Mucosa of rectum (tissue), 2 donors: ENCODE results near the gene NKRF.

ENCODE experiments used
- H3K27ac ChIP-seq, 2 donors: one replicate each; pipeline ENCODE4 v1.7.0; 2013; ENCODE audit warnings: inconsistent platforms in 2 of 2, low read depth in 2 of 2, low read length in 2 of 2
- H3K27me3 ChIP-seq, 2 donors: one replicate each; pipeline ENCODE4 v1.7.0; 2013; ENCODE audit warnings: low read length in 2 of 2; ENCODE audit not compliant: control insufficient read depth in 2 of 2, insufficient read depth in 2 of 2
- H3K36me3 ChIP-seq, 2 donors: one replicate each; pipeline ENCODE4 v1.7.0; 2013; ENCODE audit warnings: low read length in 2 of 2; ENCODE audit not compliant: control insufficient read depth in 2 of 2, insufficient read depth in 2 of 2
- H3K4me1 ChIP-seq, 2 donors: one replicate each; pipeline ENCODE4 v1.7.0; 2013; ENCODE audit warnings: low read length in 2 of 2, mild to moderate bottlenecking in 1 of 2; ENCODE audit not compliant: control insufficient read depth in 2 of 2, insufficient read depth in 2 of 2
- H3K4me3 ChIP-seq, 2 donors: one replicate each; pipeline ENCODE4 v1.7.0; 2013; ENCODE audit warnings: low read length in 2 of 2
- H3K9ac ChIP-seq, 2 donors: one replicate each; pipeline ENCODE4 v1.7.0; 2013; ENCODE audit warnings: low read length in 2 of 2, low read depth in 1 of 2, mild to moderate bottlenecking in 1 of 2
- H3K9me3 ChIP-seq, 2 donors: one replicate each; pipeline ENCODE4 v1.7.0; 2013; ENCODE audit warnings: low read length in 2 of 2; ENCODE audit not compliant: control insufficient read depth in 2 of 2
- donor health status: healthy.
- donor health status: Normal muscosa, but diverticular disease.

NKRF gene

DNA sequence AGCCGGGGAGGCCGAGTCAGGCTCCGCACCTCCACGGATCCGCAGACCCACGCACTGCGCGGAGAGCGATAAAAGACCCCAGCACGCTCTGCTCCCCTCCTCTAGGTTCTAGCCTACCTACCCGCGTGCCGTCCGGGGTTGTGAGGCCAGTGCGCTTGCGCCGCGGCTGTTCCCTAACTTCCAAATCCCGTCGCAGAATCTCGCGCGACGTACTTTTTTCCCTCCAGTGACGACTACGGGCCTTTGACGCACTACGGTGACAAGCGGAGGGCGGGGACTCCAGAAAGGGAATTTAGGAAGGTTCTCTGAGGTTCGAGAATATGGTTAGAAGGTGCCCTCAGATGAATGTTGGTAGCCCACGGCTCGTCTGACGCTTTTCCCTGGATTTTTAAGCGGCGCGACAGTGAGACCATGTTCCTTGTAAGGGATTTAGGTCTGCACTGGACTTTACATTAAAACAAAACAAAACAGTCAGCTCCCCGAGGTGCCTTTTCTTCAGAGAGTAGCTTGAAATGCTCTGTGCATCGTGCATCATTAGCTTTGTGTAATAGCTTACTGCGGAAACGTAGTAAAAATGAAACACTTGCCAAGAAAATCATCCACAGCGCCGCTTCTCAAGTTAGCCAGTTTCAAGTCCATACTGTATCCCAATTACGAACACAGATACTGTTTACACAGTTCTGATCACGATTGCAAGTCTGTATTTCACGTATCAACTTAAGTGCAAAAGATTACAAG lies at the start of gene NKRF:
Gene NKRF (minus strand): TSS at position 145 of the 738 bp plus-strand sequence.
- no peaks in the 10 kb centered on the region for H3K27me3 ChIP-seq
- no peaks in the 10 kb centered on the region for H3K36me3 ChIP-seq
- no peaks in the 10 kb centered on the region for H3K9me3 ChIP-seq
- peak within 1 kb of the TSS; percentile 83 to 85 for H3K9ac ChIP-seq
- H3K4me1 ChIP-seq = no peaks in the 10 kb centered on the region
- H3K27ac ChIP-seq = peak within 1 kb of the TSS; percentile 87 to 91
- peak within 1 kb of the TSS; percentile 86 to 90 for H3K4me3 ChIP-seq

- H3K36me3 ChIP-seq = peaks cover 0 to 9% of the 10 kb centered on the region in 2 donors
- no peak overlapping the region for H3K9ac ChIP-seq
- no peak overlapping the region for H3K4me3 ChIP-seq
- no peaks in the 10 kb centered on the region for H3K9me3 ChIP-seq
- H3K27ac ChIP-seq = no peak overlapping the region
- no peaks in the 10 kb centered on the region for H3K4me1 ChIP-seq
- no peaks in the 10 kb centered on the region for H3K27me3 ChIP-seq
Measured at GRCh38 chrX:119655125-119655524, 48.9 kb upstream of the NKRF start.

DNA sequence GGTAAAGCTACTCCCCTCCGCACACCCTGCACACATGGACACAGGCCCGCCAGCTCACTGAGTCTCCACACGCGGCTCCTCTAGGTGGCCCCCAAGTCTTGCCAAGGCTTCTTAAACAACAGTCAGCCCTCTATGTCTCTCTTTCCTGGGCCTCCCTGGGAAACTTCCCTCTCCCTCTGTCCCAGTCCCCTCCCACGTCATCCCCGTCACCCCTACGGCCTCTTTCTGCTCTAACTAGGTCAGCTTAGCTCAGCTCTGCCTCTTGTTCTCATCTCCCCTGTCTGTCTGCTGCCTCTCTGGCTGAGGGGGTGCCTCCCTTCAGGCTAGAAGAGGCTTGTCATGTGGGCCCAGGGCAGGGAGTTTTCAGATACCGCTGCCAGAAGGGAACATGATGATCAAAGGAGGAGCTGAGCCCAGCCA lies 47.9 kb upstream of the NKRF start:
- H3K27me3 ChIP-seq = no peaks in the 10 kb centered on the region
- no peak overlapping the region for H3K27ac ChIP-seq
- no peaks in the 10 kb centered on the region for H3K9me3 ChIP-seq
- H3K4me1 ChIP-seq = no peaks in the 10 kb centered on the region
- H3K4me3 ChIP-seq = no peak overlapping the region
- no peak overlapping the region for H3K9ac ChIP-seq
- H3K36me3 ChIP-seq = peaks cover 0 to 9% of the 10 kb centered on the region in 2 donors

DNA sequence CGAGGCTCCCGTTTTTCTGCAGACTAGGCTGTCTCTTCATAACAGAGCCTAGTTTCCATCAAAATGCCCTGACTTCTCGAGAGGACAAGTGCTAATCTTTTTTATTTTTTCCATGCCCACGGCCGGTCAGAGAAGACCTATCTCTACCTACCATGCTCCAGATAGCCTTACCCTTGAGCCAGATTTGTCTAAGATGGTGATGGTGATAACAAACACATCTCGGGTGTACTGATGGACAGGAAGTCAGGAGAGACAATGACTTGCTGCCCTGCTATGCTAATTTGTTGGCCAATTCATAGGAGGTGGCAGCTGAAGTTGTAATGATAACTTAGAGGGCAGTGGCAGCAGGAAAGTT lies 42.2 kb upstream of the NKRF start:
- H3K27ac ChIP-seq = peak overlapping the region in 1 of 2 donors; percentile 31

GRCh38 chrX:119647552-119648420 lies 41.6 kb upstream of the NKRF start:
- H3K4me1 ChIP-seq = no peaks in the 10 kb centered on the region
- H3K27ac ChIP-seq = no peak overlapping the region
- no peaks in the 10 kb centered on the region for H3K9me3 ChIP-seq
- no peaks in the 10 kb centered on the region for H3K27me3 ChIP-seq
- no peak overlapping the region for H3K4me3 ChIP-seq
- peaks cover 0 to 7% of the 10 kb centered on the region in 2 donors for H3K36me3 ChIP-seq
- no peak overlapping the region for H3K9ac ChIP-seq

More for the DNA sequence above, 42.2 kb upstream of the NKRF start:
- no peak overlapping the region for H3K4me3 ChIP-seq
- H3K36me3 ChIP-seq = peaks cover 0 to 8% of the 10 kb centered on the region in 2 donors
- no peaks in the 10 kb centered on the region for H3K4me1 ChIP-seq
- H3K9ac ChIP-seq = no peak overlapping the region
- no peaks in the 10 kb centered on the region for H3K27me3 ChIP-seq
- H3K9me3 ChIP-seq = no peaks in the 10 kb centered on the region

GRCh38 chrX:119647089-119647488 lies 40.9 kb upstream of the NKRF start:
- no peak overlapping the region for H3K4me3 ChIP-seq

DNA sequence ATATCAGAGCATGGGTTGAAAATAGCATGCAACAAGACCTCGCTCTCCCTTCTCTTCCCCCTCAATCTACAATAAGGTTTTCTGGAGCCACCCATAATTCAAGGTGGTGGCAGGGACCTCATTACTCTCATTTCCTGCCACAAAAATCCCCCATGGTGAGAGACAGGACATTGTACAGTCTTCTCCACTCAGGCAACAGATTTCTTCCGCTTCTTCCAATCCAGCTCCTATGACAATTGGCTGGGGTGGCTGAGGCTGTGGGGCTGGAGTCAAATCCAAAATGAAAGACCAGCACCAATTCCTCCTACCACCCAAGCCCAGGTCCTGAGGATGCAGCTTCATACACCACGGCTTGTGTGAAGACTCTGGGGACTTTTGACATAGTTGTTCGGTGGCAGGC lies 40.3 kb upstream of the NKRF start:
- H3K4me1 ChIP-seq = no peaks in the 10 kb centered on the region
- peaks cover 0 to 4% of the 10 kb centered on the region in 2 donors for H3K36me3 ChIP-seq
- no peak overlapping the region for H3K4me3 ChIP-seq
- no peaks in the 10 kb centered on the region for H3K9me3 ChIP-seq
- no peaks in the 10 kb centered on the region for H3K27me3 ChIP-seq
- H3K27ac ChIP-seq = no peak overlapping the region
- H3K9ac ChIP-seq = no peak overlapping the region

More at GRCh38 chrX:119647089-119647488, 40.9 kb upstream of the NKRF start:
- Histone ChIP-seq H3K27me3 (no peaks in the 10 kb centered on the region), H3K27ac (no peak overlapping the region), H3K9me3 (no peaks in the 10 kb centered on the region), H3K9ac (no peak overlapping the region), H3K4me1 (no peaks in the 10 kb centered on the region), H3K36me3 (peaks cover 0 to 4% of the 10 kb centered on the region in 2 donors)

DNA sequence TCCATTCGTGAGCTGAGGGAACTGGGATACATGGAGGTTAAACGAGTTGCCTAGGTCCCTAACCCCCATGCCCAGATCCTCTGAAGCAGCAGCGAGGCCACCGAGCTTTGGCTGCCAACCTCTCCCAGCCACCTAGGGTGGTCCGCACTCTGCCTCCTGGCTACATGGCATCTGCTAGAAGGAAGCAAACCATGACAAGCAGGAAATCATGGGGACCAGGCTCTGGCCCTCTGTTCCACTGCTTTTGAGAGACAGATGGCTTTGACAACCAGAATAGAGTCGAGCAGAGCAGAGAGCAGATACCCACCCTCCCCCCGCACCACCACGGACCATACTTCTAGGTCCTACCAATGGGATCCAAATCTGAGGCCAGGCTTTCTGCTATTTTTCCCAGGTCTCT lies 37.5 kb upstream of the NKRF start:
- Histone ChIP-seq H3K9ac (no peak overlapping the region), H3K9me3 (no peaks in the 10 kb centered on the region)

GRCh38 chrX:119640731-119641170 lies 34.5 kb upstream of the NKRF start:
- Histone ChIP-seq H3K36me3 (peaks cover 0 to 9% of the 10 kb centered on the region in 2 donors), H3K4me3 (no peak overlapping the region), H3K27me3 (no peaks in the 10 kb centered on the region), H3K9me3 (no peaks in the 10 kb centered on the region), H3K27ac (no peak overlapping the region), H3K4me1 (no peaks in the 10 kb centered on the region), H3K9ac (no peak overlapping the region)

More for the DNA sequence above, 37.5 kb upstream of the NKRF start:
- H3K36me3 ChIP-seq = peaks cover 0 to 4% of the 10 kb centered on the region in 2 donors
- no peak overlapping the region for H3K27ac ChIP-seq
- H3K27me3 ChIP-seq = no peaks in the 10 kb centered on the region
- H3K4me3 ChIP-seq = no peak overlapping the region
- no peaks in the 10 kb centered on the region for H3K4me1 ChIP-seq
